Posterior cingulate gyrus (tissue), 11 donors: ENCODE results near the gene UPF1.
"Not testable (repeated sequence)": the region's sequence is repeated elsewhere in the genome, so short reads cannot be mapped to it uniquely, and the experiment has no call there.

Experiments
- DNase-seq, 10 donors: peaks; one replicate each; pipeline versions ENCODE4 v3.0.0 to v3.0.0-alpha.2; 2020 to 2021; ENCODE audit warnings: mixed read lengths in 3 of 10
- intact Hi-C: fragments of 100-400 bp; cut with DNase I; formaldehyde crosslinking; loops from one replicate; pipeline ENCODE4 v1.15.1; 2023

UPF1 gene

GRCh38 chr19:18798384-18799352 is 33.1 kb upstream of the UPF1 start:
- intact Hi-C loops, result no loop called here
- DNase-seq, result no peak

- no peak for DNase-seq
- intact Hi-C loops, result no loop called here
These were observed 32.3 kb upstream of the UPF1 start for GRCh38 chr19:18799389-18799970.

- DNase-seq, result no peak
- intact Hi-C loops, result no loop called here
These were observed 31.7 kb upstream of the UPF1 start for GRCh38 chr19:18800079-18800478.

GRCh38 chr19:18800636-18801035 is 31.1 kb upstream of the UPF1 start:
- intact Hi-C loops, result no loop called here
- DNase-seq, result peak in 1 of 10 donors; percentile 79

- intact Hi-C loops, result no loop called here
- DNase-seq, result no peak
These were observed 29.4 kb upstream of the UPF1 start for GRCh38 chr19:18802354-18802753.

GRCh38 chr19:18803550-18804138 is 28.1 kb upstream of the UPF1 start:
- no peak for DNase-seq
- intact Hi-C loops, result no loop called here

GRCh38 chr19:18804139-18804601 is 27.6 kb upstream of the UPF1 start:
- intact Hi-C loops, result no loop called here
- DNase-seq, result peak in 1 of 10 donors; percentile 52

GRCh38 chr19:18804643-18805042 is 27.1 kb upstream of the UPF1 start:
- intact Hi-C loops, result no loop called here
- DNase-seq, result peak in 1 of 10 donors; percentile 56

- DNase-seq, result peak in 1 of 10 donors; percentile 67
- intact Hi-C loops, result no loop called here
These were observed 23.9 kb upstream of the UPF1 start for GRCh38 chr19:18807861-18808331.

- peak in 1 of 10 donors; percentile 65 for DNase-seq
- intact Hi-C loops, result no loop called here
These were observed 22.4 kb upstream of the UPF1 start for GRCh38 chr19:18809149-18809868.

GRCh38 chr19:18811638-18812037 is 20.1 kb upstream of the UPF1 start:
- intact Hi-C loops, result not testable (repeated sequence)

GRCh38 chr19:18814063-18814462 is 17.7 kb upstream of the UPF1 start:
- DNase-seq, result no peak
- intact Hi-C loops, result no loop called here

More at GRCh38 chr19:18811638-18812037, 20.1 kb upstream of the UPF1 start:
- DNase-seq, result not testable (repeated sequence)

- no peak for DNase-seq
- intact Hi-C loops, result no loop called here
These were observed 16.1 kb upstream of the UPF1 start for GRCh38 chr19:18815673-18816072.

GRCh38 chr19:18816645-18817044 is 15.1 kb upstream of the UPF1 start:
- intact Hi-C loops, DNase-seq: not testable (repeated sequence)

- intact Hi-C loops, result no loop called here
- peak in 1 of 10 donors; percentile 4 for DNase-seq
These were observed 14.2 kb upstream of the UPF1 start for GRCh38 chr19:18817574-18817973.

GRCh38 chr19:18828786-18829185 is 3.0 kb upstream of the UPF1 start:
- intact Hi-C loops, result no loop called here
- DNase-seq, result peak in 1 of 10 donors; percentile 11

- DNase-seq, result peak in 1 of 10 donors; percentile 28
- intact Hi-C loops, result loop anchor here (5.0 kb wide), 1 partner anchor 148 kb away; the partner anchor contains the start of gene CRTC1
These were observed 1.3 kb upstream of the UPF1 start for GRCh38 chr19:18830488-18830887.

- intact Hi-C loops, result loop anchor here (5.0 kb wide), 1 partner anchor 150 kb away; the partner anchor contains the start of gene CRTC1
- DNase-seq, result no peak
These were observed 764 bp downstream of the UPF1 start for GRCh38 chr19:18832306-18833140.

GRCh38 chr19:18833141-18833476 is 1.4 kb downstream of the UPF1 start:
- intact Hi-C loops, result loop anchor here (5.0 kb wide), 1 partner anchor 151 kb away; the partner anchor contains the start of gene CRTC1

More at GRCh38 chr19:18833141-18833476, 1.4 kb downstream of the UPF1 start:
- no peak for DNase-seq
